PC-9 (cell line): Measurements from ENCODE around the gene ZBTB7C. TPM values are rescaled to one million over a fixed set of nuclear protein-coding genes. Genes with fewer than 3 reads are reported as not detected.

Source experiments
- BruUV-seq: library from RNA; stranded (reverse); fragments of 400-500 nt; replicated peaks from 2 replicates; lab custom pipeline; 2021; lab: Mats Ljungman, UMichigan
- CTCF ChIA-PET: fragments of 300-600 bp; sonication (Branson Sonifier 250); formaldehyde crosslinking; loops from one replicate; lab custom pipeline; 2022; ENCODE audit warnings: antibody characterized with exemption; lab: Charles Lee
- POLR2A ChIA-PET: fragments of 300-600 bp; sonication (Branson Sonifier 250); formaldehyde crosslinking; loops from one replicate; lab custom pipeline; 2022; ENCODE audit warnings: antibody characterized with exemption; ENCODE audit not compliant: unreplicated experiment; lab: Charles Lee
- DNase-seq, 2 experiments: peaks; one replicate each; pipeline versions ENCODE4 v3.0.0 to v3.0.0-alpha.2; 2015 to 2022; ENCODE audit warnings: mixed read lengths in 1 of 2
- H2AFZ ChIP-seq: fragments of 200-600 bp; sonication (generic); 2 replicates; pipeline ENCODE4 v1.8.1; 2017; ENCODE audit warnings: antibody characterized with exemption
- H3F3A ChIP-seq: fragments of 200-600 bp; sonication (generic); 2 replicates; pipeline ENCODE4 v1.8.1; 2017; ENCODE audit warnings: antibody characterized with exemption, mild to moderate bottlenecking, low read depth; ENCODE audit not compliant: insufficient read depth
- H3K27ac ChIP-seq: fragments of 200-600 bp; sonication (generic); 2 replicates; pipeline ENCODE4 v1.6.1; 2016; ENCODE audit warnings: mixed run types
- H3K27me3 ChIP-seq: fragments of 200-600 bp; sonication (generic); 2 replicates; pipeline ENCODE4 v1.6.1; 2016; ENCODE audit warnings: low read depth, mixed run types; ENCODE audit not compliant: insufficient read depth
- H3K36me3 ChIP-seq: fragments of 200-600 bp; sonication (generic); 2 replicates; pipeline ENCODE4 v1.6.1; 2016; ENCODE audit warnings: low read depth, mixed run types
- H3K4me1 ChIP-seq: fragments of 200-600 bp; sonication (generic); replicated peaks from 2 replicates; pipeline ENCODE4 v1.6.1; 2016; ENCODE audit warnings: mixed run types; ENCODE audit not compliant: insufficient read depth
- H3K4me2 ChIP-seq: fragments of 200-600 bp; sonication (generic); 2 replicates; pipeline ENCODE4 v1.6.1; 2017; ENCODE audit warnings: mixed run types
- H3K4me3 ChIP-seq: fragments of 200-600 bp; sonication (generic); 2 replicates; pipeline ENCODE4 v1.6.1; 2016; ENCODE audit warnings: mixed run types
- H3K79me2 ChIP-seq: fragments of 200-600 bp; sonication (generic); 2 replicates; pipeline ENCODE4 v1.6.1; 2017; ENCODE audit warnings: low read depth, mixed run types
- H3K9me2 ChIP-seq: fragments of 200-600 bp; sonication (generic); 2 replicates; pipeline ENCODE4 v1.8.1; 2017; ENCODE audit warnings: mild to moderate bottlenecking; ENCODE audit not compliant: insufficient read depth
- H3K9me3 ChIP-seq: fragments of 200-600 bp; sonication (generic); 2 replicates; pipeline ENCODE4 v1.8.1; 2016; ENCODE audit warnings: low read depth; ENCODE audit not compliant: insufficient read depth
- H4K20me1 ChIP-seq: fragments of 200-600 bp; sonication (generic); 2 replicates; pipeline ENCODE4 v1.8.1; 2017; ENCODE audit not compliant: insufficient read depth
- CTCF ChIP-seq: fragments of 200-600 bp; sonication (generic); conservative IDR thresholded peaks from 2 replicates; pipeline ENCODE4 v1.6.1; 2017; ENCODE audit warnings: mixed run types, antibody characterized with exemption, mild to moderate bottlenecking, moderate library complexity
- EZH2 ChIP-seq: fragments of 200-600 bp; sonication (generic); IDR thresholded peaks from 2 replicates; pipeline ENCODE4 v1.8.0; 2017; ENCODE audit warnings: antibody characterized with exemption, low read depth
- intact Hi-C: fragments of 100-400 bp; cut with micrococcal nuclease; formaldehyde crosslinking; loops from one replicate; pipeline ENCODE4 v1.10.0; 2022; ENCODE audit not compliant: unreplicated experiment
- total RNA-seq: library from RNA; stranded (reverse); gene quantifications from 2 replicates; pipeline ENCODE4 v1.2.3, GENCODE V29; 2021

Gene ZBTB7C
- total RNA-seq, 1 experiment from 2014 or later = not detected

DNA sequence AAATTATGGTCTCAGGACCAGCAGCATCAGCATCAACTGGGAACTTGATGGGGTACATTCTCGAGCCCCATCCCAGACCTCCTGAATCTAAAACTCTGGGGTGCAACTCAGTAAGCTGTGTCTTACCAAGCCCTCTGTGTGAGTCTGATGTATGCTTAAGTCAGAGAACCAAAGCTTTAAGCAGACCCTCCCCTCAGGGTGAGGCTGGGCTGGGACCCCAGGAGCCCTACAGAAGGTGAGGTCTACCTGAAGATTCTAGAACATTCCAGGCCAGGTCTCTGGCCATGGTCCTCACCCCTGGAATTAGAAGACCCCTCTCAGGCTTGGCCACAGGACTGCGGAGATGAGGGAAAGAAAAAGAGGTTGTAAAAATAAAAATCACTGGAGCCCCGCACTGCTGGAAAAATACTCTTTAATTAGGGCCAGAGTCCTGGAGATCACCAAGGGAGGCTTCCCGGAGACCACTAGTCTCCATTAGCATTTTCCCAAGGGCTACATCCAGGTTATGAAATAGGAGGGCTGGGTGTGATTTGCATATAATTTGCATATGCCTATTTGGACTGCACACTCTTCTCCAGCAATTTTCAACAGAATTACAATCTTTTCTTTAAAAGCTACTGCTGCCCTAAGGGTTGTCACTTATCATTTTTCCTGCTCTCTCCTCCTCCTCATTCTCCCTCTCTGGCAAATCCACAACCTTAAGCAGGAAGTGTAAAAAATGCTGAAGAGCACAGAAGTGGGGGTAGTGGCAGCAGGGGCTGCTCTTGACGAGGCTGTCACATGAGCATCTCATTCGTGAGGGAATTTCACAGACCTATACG is 100.2 kb downstream of the ZBTB7C start:
- Histone ChIP-seq H3K4me2 (peak overlapping the region; percentile 64; the same call in 1 of the 2 replicates), H3K27me3 (no peaks in the 10 kb centered on the region), H3K9me3 (no peaks in the 10 kb centered on the region), H3K9me2 (no peaks in the 10 kb centered on the region), H3K4me1 (peaks cover 33% of the 10 kb centered on the region), H3K79me2 (no peaks in the 10 kb centered on the region), H2AFZ (no peak overlapping the region), H4K20me1 (no peaks in the 10 kb centered on the region), H3K4me3 (no peak overlapping the region), H3F3A (no peaks in the 10 kb centered on the region), H3K27ac (no peak overlapping the region), H3K36me3 (no peaks in the 10 kb centered on the region)
- ChIA-PET CTCF (no interaction called here), POLR2A (no interaction called here)
- no peak for DNase-seq
- no peak for TF ChIP-seq EZH2
- TF ChIP-seq CTCF = no peak
- intact Hi-C loops = no loop called here
- no TSS peak for BruUV-seq

DNA sequence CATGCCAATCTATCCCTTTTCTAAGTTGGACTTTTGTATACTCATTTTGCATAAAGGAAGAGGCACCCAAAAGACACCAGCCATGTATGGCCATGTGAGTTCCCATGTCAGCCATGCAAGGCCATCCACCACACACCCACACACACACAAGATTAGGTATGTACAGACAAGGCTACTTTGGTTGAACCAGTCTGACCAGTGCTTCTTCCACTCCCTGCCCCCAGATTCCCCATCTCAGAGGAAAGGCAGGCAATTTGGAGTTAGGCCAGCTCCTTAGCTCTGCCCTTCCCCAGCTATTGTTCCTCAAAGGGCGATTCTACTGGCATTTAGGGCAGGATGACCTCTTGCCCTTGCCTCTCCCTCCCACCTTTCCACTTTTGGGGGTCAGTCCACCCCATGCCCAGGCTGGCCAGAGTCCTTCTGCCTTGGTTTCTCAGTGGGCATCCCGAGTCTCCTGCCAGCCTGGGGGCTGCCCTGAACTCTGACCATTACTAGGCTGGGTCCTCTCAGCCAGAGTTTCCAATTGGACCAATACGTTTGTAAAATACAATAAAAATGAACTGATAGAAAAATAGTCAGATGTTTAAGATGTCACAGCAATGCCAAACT is 101.1 kb downstream of the ZBTB7C start:
- H4K20me1 ChIP-seq = no peaks in the 10 kb centered on the region
- H3K27me3 ChIP-seq = no peaks in the 10 kb centered on the region
- H2AFZ ChIP-seq = no peak overlapping the region
- TF ChIP-seq CTCF (no peak), EZH2 (no peak)
- no peaks in the 10 kb centered on the region for H3K79me2 ChIP-seq
- H3K4me3 ChIP-seq = no peak overlapping the region
- H3F3A ChIP-seq = no peaks in the 10 kb centered on the region
- DNase-seq = peak; percentile 59 to 90
- no peaks in the 10 kb centered on the region for H3K9me2 ChIP-seq
- no peak overlapping the region for H3K27ac ChIP-seq
- POLR2A ChIA-PET = no interaction called here
- no peaks in the 10 kb centered on the region for H3K9me3 ChIP-seq
- peaks cover 33% of the 10 kb centered on the region for H3K4me1 ChIP-seq
- CTCF ChIA-PET = no interaction called here
- H3K4me2 ChIP-seq = peak overlapping the region; percentile 64
- H3K36me3 ChIP-seq = no peaks in the 10 kb centered on the region
- intact Hi-C loops = no loop called here
- BruUV-seq = no TSS peak

GRCh38 chr18:48306838-48307237 is 102.3 kb downstream of the ZBTB7C start:
- Histone ChIP-seq H3K27ac (no peak overlapping the region), H3K9me2 (no peaks in the 10 kb centered on the region), H3K27me3 (no peaks in the 10 kb centered on the region), H3K9me3 (no peaks in the 10 kb centered on the region), H3K79me2 (no peaks in the 10 kb centered on the region), H2AFZ (no peak overlapping the region), H3K4me1 (peaks cover 25% of the 10 kb centered on the region), H3K4me2 (no peak overlapping the region), H3K36me3 (no peaks in the 10 kb centered on the region), H3F3A (no peaks in the 10 kb centered on the region), H3K4me3 (no peak overlapping the region), H4K20me1 (no peaks in the 10 kb centered on the region)
- DNase-seq = no peak
- no peak for TF ChIP-seq EZH2
- TF ChIP-seq CTCF = no peak
- ChIA-PET POLR2A (no interaction called here), CTCF (no interaction called here)
- intact Hi-C loops = no loop called here
- no TSS peak for BruUV-seq
